ENCODE measurements around the gene TEX22.
A peak's percentile ranks its signal among the peaks of the same experiment; 100 is the strongest.

TEX22 gene

GRCh38 chr14:105367116-105368031 is 31.0 kb upstream of the TEX22 start:
- DNase-seq = no peak

GRCh38 chr14:105368032-105368417 is 30.3 kb upstream of the TEX22 start:
- DNase-seq = no peak

GRCh38 chr14:105368426-105368825 is 29.9 kb upstream of the TEX22 start:
- no peak for DNase-seq

- no peak for DNase-seq
Measured at GRCh38 chr14:105368910-105369652, 29.3 kb upstream of the TEX22 start.

- no peak for DNase-seq
Measured at GRCh38 chr14:105369653-105370040, 28.7 kb upstream of the TEX22 start.

- DNase-seq = no peak
Measured at GRCh38 chr14:105374389-105374788, 23.9 kb upstream of the TEX22 start.

- DNase-seq = no peak
Measured at GRCh38 chr14:105375635-105376057, 22.7 kb upstream of the TEX22 start.

GRCh38 chr14:105376521-105377440 is 21.6 kb upstream of the TEX22 start:
- DNase-seq = no peak

GRCh38 chr14:105377555-105378182 is 20.7 kb upstream of the TEX22 start:
- DNase-seq = no peak

- no peak for DNase-seq
Measured at GRCh38 chr14:105378199-105378598, 20.1 kb upstream of the TEX22 start.

- no peak for DNase-seq
Measured at GRCh38 chr14:105378873-105379685, 19.3 kb upstream of the TEX22 start.

- no peak for DNase-seq
Measured at GRCh38 chr14:105379946-105380345, 18.4 kb upstream of the TEX22 start.

GRCh38 chr14:105380756-105381155 is 17.6 kb upstream of the TEX22 start:
- DNase-seq = no peak

GRCh38 chr14:105381446-105382342 is 16.6 kb upstream of the TEX22 start:
- no peak for DNase-seq

GRCh38 chr14:105382343-105383082 is 15.8 kb upstream of the TEX22 start:
- DNase-seq = no peak

- DNase-seq = no peak
Measured at GRCh38 chr14:105383083-105383730, 15.1 kb upstream of the TEX22 start.

- peak; percentile 49 for DNase-seq
Measured at GRCh38 chr14:105384041-105384557, 14.2 kb upstream of the TEX22 start.

- DNase-seq = no peak
Measured at GRCh38 chr14:105384605-105385321, 13.6 kb upstream of the TEX22 start.
